BJ (cell line): ENCODE data around the gene POU2AF3. TPM values are rescaled to one million over a fixed set of nuclear protein-coding genes. Genes with fewer than 3 reads are reported as not detected.

Source experiments
- CTCF ChIA-PET: fragments of 350-600 bp; formaldehyde crosslinking; extraction: SDS; loops from one replicate; lab custom pipeline; 2021; ENCODE audit warnings: antibody characterized with exemption, inconsistent platforms; lab: Yijun Ruan, JAX
- POLR2A ChIA-PET: fragments of 300-600 bp; sonication (Branson Sonifier 250); formaldehyde crosslinking; extraction: SDS; loops from one replicate; lab custom pipeline; 2021; ENCODE audit warnings: antibody characterized with exemption; lab: Charles Lee
- DNase-seq: peaks from one replicate; pipeline ENCODE4 v3.0.0-alpha.2; 2011; ENCODE audit warnings: low read depth
- H3K27me3 ChIP-seq: 2 replicates; pipeline ENCODE4 v1.6.0; 2011; ENCODE audit warnings: low read length; ENCODE audit not compliant: control insufficient read depth, insufficient read depth
- H3K36me3 ChIP-seq: 2 replicates; pipeline ENCODE4 v1.5.1; 2011; ENCODE audit warnings: low read length; ENCODE audit not compliant: control insufficient read depth, insufficient read depth
- H3K4me3 ChIP-seq: 2 replicates; pipeline ENCODE4 v1.5.1; 2011; ENCODE audit warnings: low read depth, mild to moderate bottlenecking, control low read depth, low read length
- CTCF ChIP-seq: IDR thresholded peaks from 2 replicates; pipeline ENCODE4 v1.5.1; 2011; ENCODE audit warnings: low read depth, mild to moderate bottlenecking, control low read depth, inconsistent platforms, low read length, moderate library complexity; ENCODE audit not compliant: insufficient read depth
- polyA plus RNA-seq: library from polyadenylated mRNA; depleted of rRNA; stranded (reverse); fragments of >200 nt; gene quantifications from 2 replicates; pipeline ENCODE4 v1.2.3, GENCODE V29; 2011; rRNA removed
- small RNA-seq: library from RNA; depleted of rRNA; stranded (forward); fragments of <200 nt; gene quantifications from one replicate; pipeline ENCODE3, GENCODE V24; 2012; ENCODE audit warnings: low replicate concordance, low read depth; ENCODE audit not compliant: insufficient read length

The POU2AF3 gene
- polyA plus RNA-seq, 1 experiment: not detected

GRCh38 chr11:111356660-111357048 lies 58.3 kb downstream of the POU2AF3 start:
- H3K4me3 ChIP-seq: no peak overlapping the region
- H3K36me3 ChIP-seq: no peaks in the 10 kb centered on the region
- ChIA-PET POLR2A (no interaction called here), CTCF (no interaction called here)
- H3K27me3 ChIP-seq: no peaks in the 10 kb centered on the region; the same call in 1 of the 2 replicates
- no peak for TF ChIP-seq CTCF
- DNase-seq: no peak

- no peak for DNase-seq
- CTCF ChIA-PET: no interaction called here
- POLR2A ChIA-PET: no interaction called here
- no peak for TF ChIP-seq CTCF
- Histone ChIP-seq H3K4me3 (no peak overlapping the region), H3K36me3 (no peaks in the 10 kb centered on the region), H3K27me3 (no peaks in the 10 kb centered on the region)
Measured at GRCh38 chr11:111357150-111358037, 59.0 kb downstream of the POU2AF3 start.

Small RNA genes within 50 kb of the gene (small RNA-seq; reads per million reads assigned to genes)
- gene MIR4491: not detected

Other genes starting within 250 kb of the POU2AF3 start
- not detected in 2 replicates for gene POU2AF2, start 52.8 kb upstream of the POU2AF3 start, polyA plus RNA-seq
- gene POU2AF1, start 80.7 kb downstream of the POU2AF3 start, polyA plus RNA-seq: not detected in 2 replicates
- gene BTG4, start 213.8 kb downstream of the POU2AF3 start, polyA plus RNA-seq: 0.11 TPM in 1 of 2 replicates, not detected in the other
- not detected in 2 replicates for gene HOATZ, start 216.2 kb downstream of the POU2AF3 start, polyA plus RNA-seq
- gene LAYN, start 242.2 kb downstream of the POU2AF3 start, polyA plus RNA-seq: 253 and 302 TPM in 2 replicates